LNCAP (cell line): ENCODE measurements around the gene NOP58.

Experiments used
- CTCF ChIP-seq: fragments of 450-650 bp; IDR thresholded peaks from 2 replicates; pipeline ENCODE4 v1.5.1; 2017; ENCODE audit warnings: mild to moderate bottlenecking

The NOP58 gene

GRCh38 chr2:202267495-202267894, 1.9 kb downstream of the NOP58 start:
- TF ChIP-seq CTCF = no peak

GRCh38 chr2:202269585-202269984, 4.0 kb downstream of the NOP58 start:
- TF ChIP-seq CTCF = no peak

- no peak for TF ChIP-seq CTCF
Measured at GRCh38 chr2:202270487-202270886, 4.9 kb downstream of the NOP58 start.

- TF ChIP-seq CTCF = no peak
Measured at GRCh38 chr2:202278036-202278760, 12.6 kb downstream of the NOP58 start.

- peak; percentile 48; the same call in 1 of the 2 replicates for TF ChIP-seq CTCF
Measured at GRCh38 chr2:202278944-202279343, 13.4 kb downstream of the NOP58 start.

GRCh38 chr2:202286595-202286994, 21.0 kb downstream of the NOP58 start:
- TF ChIP-seq CTCF = no peak

- no peak for TF ChIP-seq CTCF
Measured at GRCh38 chr2:202289394-202290204, 24.0 kb downstream of the NOP58 start.
